ENCODE measurements around the gene VSX2. TPM values are rescaled to one million over a fixed set of nuclear protein-coding genes. Genes with fewer than 3 reads are reported as not detected.

The VSX2 gene
- total and polyA plus RNA-seq, 2 experiments from 2014 or later: 0.49 to 0.52 TPM

GRCh38 chr14:74258764-74259035, 19.5 kb downstream of the VSX2 start (continued):
- TF ChIP-seq ZNF462 (CRISPR knock-in tag; IDR thresholded peaks at IDR 0.05): no peak

- Mint-ChIP-seq H3K27ac (no peak overlapping the region), H3K36me3 (ENCODE audit: low read depth) (no peaks in the 10 kb centered on the region), H3K9me3 (no peaks in the 10 kb centered on the region; the same call in 2 of the 3 replicates), H3K4me1 (0 out of 3 replicates have a peak, but pooled peaks cover 3% of the 10 kb centered on the region), H3K4me3 (no peak overlapping the region), H3K27me3 (ENCODE audit: insufficient read depth, low read depth, poor library complexity) (peaks cover 31% of the 10 kb centered on the region)
- Histone ChIP-seq H3K4me3 (no peak overlapping the region), H3K4me2 (no peak overlapping the region), H3K36me3 (ENCODE audit: insufficient read depth) (no peaks in the 10 kb centered on the region), H3K27me3 (ENCODE audit: insufficient read depth) (peaks cover 28% of the 10 kb centered on the region), H3F3A (replicated peaks; ENCODE audit: low read depth) (0 out of 2 replicates have a peak, but pooled peaks cover 6% of the 10 kb centered on the region), H3K79me2 (replicated peaks; ENCODE audit: insufficient read depth) (no peaks in the 10 kb centered on the region), H3K4me1 (ENCODE audit: insufficient read depth) (no peaks in the 10 kb centered on the region), H4K20me1 (replicated peaks; ENCODE audit: insufficient read depth) (no peaks in the 10 kb centered on the region), H3K27ac (ENCODE audit: low read depth) (no peak overlapping the region), H3K9me2 (ENCODE audit: insufficient read depth) (no peaks in the 10 kb centered on the region), H2AFZ (no peak overlapping the region)
- no peak for ATAC-seq
- DNase-seq (ENCODE audit: low spot score): no peak
- TF ChIP-seq POLR2AphosphoS5 (IDR thresholded peaks at IDR 0.05; ENCODE audit: low read depth): no peak
- no peak for TF ChIP-seq ZNF114 (CRISPR knock-in tag; IDR thresholded peaks at IDR 0.05)
- no peak for TF ChIP-seq ZNF462 (CRISPR knock-in tag; IDR thresholded peaks at IDR 0.05)
- TF ChIP-seq NANOG (IDR thresholded peaks at IDR 0.05; ENCODE audit: borderline replicate concordance): no peak
- no peak for TF ChIP-seq EZH2phosphoT487 (IDR thresholded peaks at IDR 0.05; ENCODE audit: unreplicated experiment)
- no peak for TF ChIP-seq JUNB (IDR thresholded peaks at IDR 0.05; ENCODE audit: unreplicated experiment)
- no peak for TF ChIP-seq EZH2 (IDR thresholded peaks at IDR 0.05; ENCODE audit: low read depth, unreplicated experiment)
- no peak for TF ChIP-seq ZNF331 (CRISPR knock-in tag; IDR thresholded peaks at IDR 0.05; ENCODE audit: low read depth)
- no peak for TF ChIP-seq STAT1 (IDR thresholded peaks at IDR 0.05; ENCODE audit: unreplicated experiment)
Measured at GRCh38 chr14:74259513-74259912, 20.3 kb downstream of the VSX2 start.
